Lower leg skin (tissue), 3 donors: Measurements from ENCODE around the gene SEC14L5.

Experiments used
- CTCF ChIP-seq, 3 donors: fragments of 450-650 bp; IDR thresholded peaks; one replicate each; pipeline ENCODE4 v1.5.1; 2016; ENCODE audit warnings: antibody characterized with exemption in 3 of 3, mild to moderate bottlenecking in 3 of 3, moderate library complexity in 2 of 3
- POLR2A ChIP-seq, 2 donors: fragments of 450-650 bp; IDR thresholded peaks; one replicate each; pipeline ENCODE4 v1.6.1; 2016 to 2017; ENCODE audit warnings: antibody characterized with exemption in 2 of 2, mild to moderate bottlenecking in 1 of 2, moderate library complexity in 1 of 2

- no peak for TF ChIP-seq CTCF (IDR thresholded peaks at IDR 0.05)
- no peak for TF ChIP-seq POLR2A (IDR thresholded peaks at IDR 0.05)
These were observed 13.5 kb upstream of the SEC14L5 start for GRCh38 chr16:4944333-4945281.
